ENCODE results near the gene YRDC.
A peak's percentile ranks its signal among the peaks of the same experiment; 100 is the strongest.

YRDC gene

GRCh38 chr1:37807555-37808368 lies at the start of gene YRDC, which contains the start of gene C1orf122:
TSS of gene YRDC (minus strand) at chr1:37808208. CDS start at chr1:37808180, 28 bp downstream.
TSS of gene C1orf122 (plus strand) at chr1:37807790. CDS start at chr1:37808405, 615 bp downstream.
- DNase-seq (ENCODE audit: low read depth): peak; percentile 87

GRCh38 chr1:37854406-37854805 lies 46.4 kb upstream of the YRDC start:
- DNase-seq (ENCODE audit: low read depth): no peak

- no peak for DNase-seq (ENCODE audit: low read depth)
These were observed 45.1 kb upstream of the YRDC start for GRCh38 chr1:37853157-37853556.

- DNase-seq (ENCODE audit: low read depth): no peak
These were observed 43.8 kb upstream of the YRDC start for GRCh38 chr1:37851782-37852210.

GRCh38 chr1:37851262-37851661 lies 43.3 kb upstream of the YRDC start:
- DNase-seq (ENCODE audit: low read depth): no peak

- no peak for DNase-seq (ENCODE audit: low read depth)
These were observed 42.4 kb upstream of the YRDC start for GRCh38 chr1:37850352-37850955.

GRCh38 chr1:37849480-37849879 lies 41.5 kb upstream of the YRDC start:
- DNase-seq (ENCODE audit: low read depth): no peak

- DNase-seq (ENCODE audit: low read depth): no peak
These were observed 38.8 kb upstream of the YRDC start for GRCh38 chr1:37846647-37847339.

GRCh38 chr1:37845786-37846185 lies 37.8 kb upstream of the YRDC start:
- no peak for DNase-seq (ENCODE audit: low read depth)

- no peak for DNase-seq (ENCODE audit: low read depth)
These were observed 37.1 kb upstream of the YRDC start for GRCh38 chr1:37845049-37845646.

GRCh38 chr1:37844536-37844935 lies 36.5 kb upstream of the YRDC start:
- no peak for DNase-seq (ENCODE audit: low read depth)

GRCh38 chr1:37841652-37842051 lies 33.6 kb upstream of the YRDC start:
- DNase-seq (ENCODE audit: low read depth): no peak

GRCh38 chr1:37840711-37841110 lies 32.7 kb upstream of the YRDC start:
- DNase-seq (ENCODE audit: low read depth): no peak

- no peak for DNase-seq (ENCODE audit: low read depth)
These were observed 31.7 kb upstream of the YRDC start for GRCh38 chr1:37839676-37840075.

- DNase-seq (ENCODE audit: low read depth): no peak
These were observed 28.8 kb upstream of the YRDC start for GRCh38 chr1:37836788-37837187.

GRCh38 chr1:37831809-37832208 lies 23.8 kb upstream of the YRDC start:
- DNase-seq (ENCODE audit: low read depth): no peak

GRCh38 chr1:37831109-37831508 lies 23.1 kb upstream of the YRDC start:
- no peak for DNase-seq (ENCODE audit: low read depth)

- no peak for DNase-seq (ENCODE audit: low read depth)
These were observed 20.5 kb upstream of the YRDC start for GRCh38 chr1:37828410-37829074.

GRCh38 chr1:37825506-37825905 lies 17.5 kb upstream of the YRDC start:
- no peak for DNase-seq (ENCODE audit: low read depth)

GRCh38 chr1:37824001-37824400 lies 16.0 kb upstream of the YRDC start:
- no peak for DNase-seq (ENCODE audit: low read depth)

- no peak for DNase-seq (ENCODE audit: low read depth)
These were observed 15.2 kb upstream of the YRDC start for GRCh38 chr1:37822906-37823815.

All from activated T-helper 1 cell treated with Interleukin-2 at 50 U/mL for 16 hours (primary cell).